NCI-H1694 (cell line): ENCODE data around the gene FAM13A.
"Not testable (repeated sequence)": the region's sequence is repeated elsewhere in the genome, so short reads cannot be mapped to it uniquely, and the experiment has no call there.

ENCODE experiments used
- DNase-seq: peaks from one replicate; lab custom pipeline; 2025; lab: John Stamatoyannopoulos, UW

The FAM13A gene

GRCh38 chr4:88958080-88958479, 98.9 kb downstream of the FAM13A start:
- DNase-seq = no peak

DNA sequence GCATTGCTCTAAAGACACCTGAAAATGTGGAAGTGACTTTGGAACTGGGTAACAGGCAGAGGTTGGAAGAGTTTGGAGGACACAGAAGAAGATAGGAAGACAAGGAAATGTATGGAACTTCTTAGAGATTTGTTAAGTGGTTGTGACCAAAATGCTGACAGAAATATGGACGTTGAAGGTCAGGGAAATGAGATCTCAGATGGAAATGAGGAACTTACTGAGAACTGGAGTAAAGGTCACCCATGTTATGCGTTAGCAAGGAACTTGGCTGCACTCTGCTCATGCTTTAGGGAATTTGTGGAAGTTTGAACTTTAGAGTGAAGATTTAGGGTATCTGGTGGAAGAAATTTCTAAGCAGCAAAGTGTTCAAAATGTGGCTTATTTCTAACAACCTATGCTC, 99.4 kb downstream of the FAM13A start:
- no peak for DNase-seq

- no peak for DNase-seq
Measured at GRCh38 chr4:88955580-88956380, 101.2 kb downstream of the FAM13A start.

- no peak for DNase-seq
Measured at GRCh38 chr4:88953400-88953799, 103.6 kb downstream of the FAM13A start.

GRCh38 chr4:88952081-88952480, 104.9 kb downstream of the FAM13A start:
- no peak for DNase-seq

- DNase-seq = no peak
Measured at GRCh38 chr4:88949605-88950004, 107.4 kb downstream of the FAM13A start.

DNA sequence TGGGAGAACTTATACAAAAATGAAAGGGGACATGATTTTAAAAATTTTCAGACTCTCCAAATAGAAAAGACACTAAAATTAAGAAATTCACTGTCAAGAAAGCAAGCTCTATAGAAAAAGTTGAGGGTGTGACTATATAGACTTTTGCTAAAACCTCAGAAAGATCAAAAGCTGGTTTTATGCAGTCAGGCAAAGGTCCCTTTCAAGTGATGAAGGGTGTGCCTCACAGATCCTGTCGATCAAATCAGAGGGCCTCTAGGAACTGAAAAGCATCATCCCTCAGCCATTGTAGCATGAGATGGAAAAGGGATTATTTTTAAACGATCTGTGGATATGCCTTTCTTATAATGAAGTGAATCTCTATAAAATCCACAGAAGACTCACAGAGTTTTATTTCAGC, 116.5 kb downstream of the FAM13A start:
- DNase-seq = no peak

DNA sequence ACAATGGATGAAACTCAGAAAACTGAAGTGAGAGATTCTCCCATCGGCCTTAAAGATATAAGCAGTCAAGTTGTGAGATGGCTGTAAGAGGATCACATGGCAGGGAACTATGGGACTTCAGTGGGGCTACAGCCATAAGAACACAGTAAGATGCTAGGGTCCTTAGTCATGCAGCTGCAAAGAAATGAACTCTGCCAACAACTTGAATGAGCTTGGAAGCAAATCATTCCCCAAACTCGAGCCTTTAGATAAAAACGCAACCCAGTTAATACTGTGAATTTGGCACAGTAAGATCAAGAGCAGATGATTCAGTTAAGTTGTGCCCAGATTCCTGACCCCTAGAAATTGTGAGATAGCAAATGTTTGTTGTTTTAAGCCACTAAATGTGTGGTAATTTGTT, 117.3 kb downstream of the FAM13A start:
- no peak for DNase-seq

DNA sequence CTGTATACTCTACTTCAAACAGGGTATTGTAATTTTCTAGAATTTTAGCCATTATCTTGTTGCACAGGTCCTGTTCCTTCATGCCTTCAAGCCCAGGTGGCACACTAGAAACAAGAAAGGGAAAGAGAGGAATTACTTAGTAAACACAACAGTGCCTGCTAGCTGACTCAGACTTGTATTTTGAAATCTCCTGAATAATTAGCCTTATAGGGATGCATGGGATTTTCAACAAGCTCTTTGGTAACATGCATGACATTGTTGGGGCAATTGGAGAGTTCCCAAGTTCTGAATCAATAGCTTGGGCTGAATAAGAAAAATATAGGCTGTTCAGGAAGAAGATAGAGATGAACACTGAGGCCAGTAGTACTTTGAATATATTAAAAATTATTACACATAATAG, 118.8 kb downstream of the FAM13A start:
- DNase-seq = no peak

DNA sequence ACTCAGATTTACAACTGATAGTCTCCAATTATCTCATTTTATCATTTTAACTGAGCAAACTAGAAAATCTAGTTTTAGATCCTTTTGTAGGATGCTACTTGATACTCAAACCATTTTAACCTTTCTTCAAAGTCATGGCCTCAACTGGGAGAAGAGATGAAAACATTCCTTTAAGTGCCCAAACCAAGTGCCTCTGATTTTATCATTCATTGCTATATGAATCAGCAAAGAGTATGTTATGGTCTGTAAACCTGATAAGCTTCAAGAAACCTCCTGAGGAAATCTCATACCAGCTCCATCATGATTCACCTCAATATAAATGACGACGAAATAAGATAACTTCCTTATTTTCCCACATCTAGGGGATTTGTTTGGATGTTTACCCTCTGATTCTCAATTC, 119.9 kb downstream of the FAM13A start:
- DNase-seq = no peak

DNA sequence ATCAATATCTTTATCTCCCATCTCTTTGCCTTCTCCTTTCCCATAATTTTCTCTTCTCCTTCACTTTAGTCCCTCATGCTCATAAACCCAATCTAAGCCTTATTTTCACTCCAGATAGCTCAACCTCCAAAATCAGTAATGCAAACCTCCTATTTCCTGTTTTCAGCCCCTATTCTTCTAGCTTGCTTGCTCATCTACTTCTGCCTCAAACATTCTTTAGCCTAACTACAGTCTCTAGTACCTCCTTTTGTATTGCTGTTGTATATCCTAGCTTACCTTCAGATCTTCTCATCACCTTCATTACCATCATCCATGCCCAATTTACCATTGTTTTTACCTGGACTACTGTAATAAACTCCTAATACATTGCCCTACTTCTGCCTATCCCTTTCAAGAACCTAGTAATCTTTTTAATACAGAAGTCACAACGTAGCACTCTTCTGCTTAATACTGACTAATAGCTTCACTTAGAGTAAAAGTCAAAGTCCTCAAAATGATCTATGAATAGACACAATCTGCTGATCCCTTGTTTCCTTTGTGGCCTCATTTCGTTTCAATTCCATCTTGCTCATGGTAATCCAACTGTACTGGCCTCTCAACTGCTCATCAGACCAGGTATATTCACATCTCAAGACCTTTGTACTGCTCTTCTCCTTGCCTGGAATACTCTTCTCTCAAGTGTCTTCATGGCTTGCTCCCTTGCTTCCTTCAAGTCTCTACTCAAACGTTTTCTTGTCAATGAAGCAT, 123.4 kb downstream of the FAM13A start:
- no peak for DNase-seq

- DNase-seq = no peak
Measured at GRCh38 chr4:88928852-88929251, 128.1 kb downstream of the FAM13A start.

- no peak for DNase-seq
Measured at GRCh38 chr4:88927420-88927819, 129.6 kb downstream of the FAM13A start.

DNA sequence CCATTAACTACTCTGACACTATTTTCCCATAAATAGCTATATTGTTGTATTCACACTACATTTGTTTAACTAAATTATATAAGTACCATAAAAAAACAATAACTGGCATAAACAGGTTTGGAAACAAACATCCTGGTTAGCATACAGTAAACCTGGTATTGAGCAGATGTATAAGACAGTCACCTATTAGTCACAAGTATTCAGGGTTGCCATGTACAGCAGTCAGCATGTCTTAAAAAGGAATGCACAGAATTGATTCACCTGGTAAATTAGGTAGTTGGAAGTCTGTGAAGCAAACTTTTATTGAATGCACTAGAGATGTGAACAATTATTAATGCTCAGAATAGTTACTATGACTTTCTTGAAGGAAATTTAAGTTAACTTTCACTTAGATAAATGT, 137.9 kb downstream of the FAM13A start:
- no peak for DNase-seq

- not testable (repeated sequence) for DNase-seq
Measured at GRCh38 chr4:88913181-88913580, 143.8 kb downstream of the FAM13A start.

DNA sequence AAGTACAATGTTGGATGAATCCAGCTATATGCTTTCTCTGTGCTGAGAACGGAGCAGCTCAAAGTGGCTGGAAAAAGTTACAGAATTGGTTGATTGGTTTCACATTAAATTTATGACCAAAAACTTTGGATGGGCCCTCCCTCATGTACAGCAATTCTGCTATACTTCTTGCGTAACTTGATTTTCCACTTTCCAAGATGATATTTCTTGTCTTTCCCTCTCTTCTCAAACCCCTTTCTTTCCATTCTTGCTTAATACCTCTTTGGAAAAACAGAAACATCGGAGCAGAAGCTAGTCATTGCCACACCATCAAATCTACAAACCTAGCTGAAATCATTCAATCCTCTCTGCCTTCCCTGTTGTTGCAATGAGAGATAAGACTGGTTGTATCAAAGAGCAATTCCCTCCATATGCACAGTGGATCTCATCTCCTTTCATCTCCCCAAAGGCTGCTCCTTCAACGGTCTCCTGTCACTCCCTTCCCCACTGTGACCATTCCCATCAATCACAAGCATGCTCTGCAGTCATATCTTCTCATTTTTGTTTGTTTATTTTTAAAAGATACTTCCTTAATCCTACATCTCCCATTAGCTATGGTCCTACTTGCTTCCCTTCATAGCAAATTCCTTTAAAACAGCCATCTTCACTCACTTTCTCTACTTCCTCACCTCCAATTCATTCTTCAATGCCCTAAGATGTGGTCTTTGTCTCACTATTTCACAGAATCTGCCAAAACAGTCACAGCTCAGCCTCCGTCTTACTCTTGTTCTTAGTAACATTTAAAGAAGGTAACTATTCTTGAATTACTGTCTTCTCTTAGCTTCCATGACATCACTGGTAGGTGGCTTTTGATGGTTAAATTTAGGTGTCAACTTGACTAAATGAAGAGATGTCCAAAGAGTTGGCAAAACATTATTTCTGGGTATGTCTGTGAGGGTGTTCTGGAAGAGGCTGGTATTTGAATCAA, 145.5 kb downstream of the FAM13A start:
- DNase-seq = no peak

DNA sequence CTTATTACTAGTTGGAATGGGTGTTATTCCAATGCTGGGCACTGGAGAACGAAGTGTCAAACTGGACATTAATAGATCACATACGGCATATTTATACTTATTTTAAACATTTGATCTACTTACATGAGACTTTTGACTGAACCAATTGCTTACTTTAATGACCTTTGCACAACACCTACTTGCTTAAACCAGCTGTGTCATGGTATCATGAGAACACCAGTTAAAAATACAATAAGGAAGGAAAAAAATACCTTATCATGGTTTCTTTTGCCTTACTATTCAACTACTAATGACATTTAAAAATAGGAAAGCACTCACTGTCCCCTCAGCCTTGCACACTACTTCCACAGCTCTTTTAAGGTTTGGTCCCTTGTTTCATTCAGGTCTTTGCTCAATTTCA, 146.9 kb downstream of the FAM13A start:
- DNase-seq = no peak

DNA sequence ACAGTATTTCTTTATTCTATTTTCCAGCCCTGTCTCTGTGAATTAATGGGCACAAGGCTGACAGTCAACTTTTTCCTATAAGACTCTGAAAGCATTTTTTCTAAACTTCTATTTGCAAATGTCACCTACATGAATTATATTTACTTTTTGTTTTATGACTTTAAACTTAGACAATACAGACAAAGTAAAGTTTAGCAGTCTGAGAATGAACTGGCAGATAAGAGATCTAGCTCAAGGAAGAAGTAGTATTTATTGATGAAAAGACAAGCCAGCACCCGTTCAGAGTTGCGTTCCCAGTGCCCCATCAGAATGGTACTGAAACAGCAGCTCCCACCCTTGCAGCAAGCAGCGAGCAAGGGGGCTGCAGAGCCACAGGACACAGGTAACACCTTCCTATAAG, 148.5 kb downstream of the FAM13A start:
- DNase-seq = no peak

- DNase-seq = no peak
Measured at GRCh38 chr4:88908003-88908402, 149.0 kb downstream of the FAM13A start.

GRCh38 chr4:88907478-88907877, 149.5 kb downstream of the FAM13A start:
- DNase-seq = no peak

GRCh38 chr4:88904240-88904639, 152.7 kb downstream of the FAM13A start:
- DNase-seq = not testable (repeated sequence)

DNA sequence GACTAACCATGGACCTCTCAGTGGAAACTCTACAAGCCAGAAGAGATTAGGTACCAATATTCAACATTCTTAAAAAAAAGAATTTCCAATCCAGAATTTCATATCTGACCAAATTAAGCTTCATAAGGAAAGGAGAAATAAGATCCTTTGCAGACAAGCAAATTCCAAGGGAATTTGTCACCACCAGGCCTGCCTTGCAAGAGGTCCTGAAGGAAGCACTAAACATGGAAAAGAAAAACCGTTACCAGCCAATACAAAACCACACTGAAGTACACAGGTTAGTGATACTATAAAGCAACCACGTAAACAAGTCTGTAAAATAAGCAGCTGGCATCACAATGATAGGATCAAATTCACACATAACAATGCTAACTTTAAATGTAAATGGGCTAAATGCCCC, 156.6 kb downstream of the FAM13A start:
- no peak for DNase-seq
